ENCODE data around the gene PPM1D. TPM values are rescaled to one million over a fixed set of nuclear protein-coding genes. Genes with fewer than 3 reads are reported as not detected.
A peak's percentile ranks its signal among the peaks of the same experiment; 100 is the strongest.
"Not testable (repeated sequence)": the region's sequence is repeated elsewhere in the genome, so short reads cannot be mapped to it uniquely, and the experiment has no call there.

Gene PPM1D
- total RNA-seq = 13.6 and 14.2 TPM in 2 replicates

- TF ChIP-seq CTCF (IDR thresholded peaks at IDR 0.05; ENCODE audit: insufficient read depth, low read length, poor library complexity, severe bottlenecking) = no peak
- DNase-seq (ENCODE audit: low read depth) = peak; percentile 91
- Histone ChIP-seq H3K4me3 (ENCODE audit: low read depth, low read length) (peak within 1 kb of the TSS; percentile 66), H3K36me3 (ENCODE audit: control insufficient read depth, insufficient read depth, low read length) (no peaks in the 10 kb centered on the region), H3K27me3 (ENCODE audit: control insufficient read depth, insufficient read depth, low read length) (no peaks in the 10 kb centered on the region)
These were observed at the start of gene PPM1D for GRCh38 chr17:60599620-60600489. Gene PPM1D (plus strand): TSS chr17:60600193. CDS start chr17:60600415, 222 bp downstream.

GRCh38 chr17:60552255-60552654 is 47.7 kb upstream of the PPM1D start:
- not testable (repeated sequence) for H3K4me3 ChIP-seq (ENCODE audit: low read depth, low read length); DNase-seq (ENCODE audit: low read depth); H3K36me3 ChIP-seq (ENCODE audit: control insufficient read depth, insufficient read depth, low read length); H3K27me3 ChIP-seq (ENCODE audit: control insufficient read depth, insufficient read depth, low read length)

GRCh38 chr17:60554377-60554788 is 45.6 kb upstream of the PPM1D start:
- H3K36me3 ChIP-seq (ENCODE audit: control insufficient read depth, insufficient read depth, low read length) = no peaks in the 10 kb centered on the region
- no peak for TF ChIP-seq CTCF (IDR thresholded peaks at IDR 0.05; ENCODE audit: insufficient read depth, low read length, poor library complexity, severe bottlenecking)
- no peak for DNase-seq (ENCODE audit: low read depth)
- H3K27me3 ChIP-seq (ENCODE audit: control insufficient read depth, insufficient read depth, low read length) = no peaks in the 10 kb centered on the region
- no peak overlapping the region for H3K4me3 ChIP-seq (ENCODE audit: low read depth, low read length)

GRCh38 chr17:60555786-60556185 is 44.2 kb upstream of the PPM1D start:
- Histone ChIP-seq H3K27me3 (ENCODE audit: control insufficient read depth, insufficient read depth, low read length) (no peaks in the 10 kb centered on the region), H3K36me3 (ENCODE audit: control insufficient read depth, insufficient read depth, low read length) (no peaks in the 10 kb centered on the region), H3K4me3 (ENCODE audit: low read depth, low read length) (no peak overlapping the region)
- no peak for DNase-seq (ENCODE audit: low read depth)
- no peak for TF ChIP-seq CTCF (IDR thresholded peaks at IDR 0.05; ENCODE audit: insufficient read depth, low read length, poor library complexity, severe bottlenecking)

- Histone ChIP-seq H3K36me3 (ENCODE audit: control insufficient read depth, insufficient read depth, low read length) (no peaks in the 10 kb centered on the region), H3K27me3 (ENCODE audit: control insufficient read depth, insufficient read depth, low read length) (no peaks in the 10 kb centered on the region), H3K4me3 (ENCODE audit: low read depth, low read length) (no peak overlapping the region)
- no peak for TF ChIP-seq CTCF (IDR thresholded peaks at IDR 0.05; ENCODE audit: insufficient read depth, low read length, poor library complexity, severe bottlenecking)
- DNase-seq (ENCODE audit: low read depth) = no peak
These were observed 42.2 kb upstream of the PPM1D start for GRCh38 chr17:60557805-60558204.

GRCh38 chr17:60559659-60559994 is 40.4 kb upstream of the PPM1D start:
- TF ChIP-seq CTCF (IDR thresholded peaks at IDR 0.05; ENCODE audit: insufficient read depth, low read length, poor library complexity, severe bottlenecking) = no peak
- Histone ChIP-seq H3K4me3 (ENCODE audit: low read depth, low read length) (no peak overlapping the region), H3K36me3 (ENCODE audit: control insufficient read depth, insufficient read depth, low read length) (no peaks in the 10 kb centered on the region), H3K27me3 (ENCODE audit: control insufficient read depth, insufficient read depth, low read length) (no peaks in the 10 kb centered on the region)
- DNase-seq (ENCODE audit: low read depth) = no peak
